Transverse colon (tissue), 4 donors: ENCODE results near the gene VNN1.

Source experiments
- EP300 ChIP-seq: sonication (generic); formaldehyde crosslinking; IDR thresholded peaks from one replicate; pipeline ENCODE4 v1.6.1; 2017; ENCODE audit warnings: antibody characterized with exemption, low read depth
- POLR2A ChIP-seq: fragments of 450-650 bp; IDR thresholded peaks from one replicate; pipeline ENCODE4 v1.6.1; 2016; ENCODE audit warnings: antibody characterized with exemption, mild to moderate bottlenecking, moderate library complexity
- POLR2AphosphoS5 ChIP-seq, 3 donors: sonication (generic); formaldehyde crosslinking; IDR thresholded peaks; one replicate each; pipeline ENCODE4 v1.6.1; 2016; ENCODE audit warnings: antibody characterized with exemption in 3 of 3
- TF ChIP-seq, protein P1 (sequence below), 5 experiments: fragments of 200-600 bp in 3 of 5; fragments of 450-650 bp in 2 of 5; sonication (generic) in 3 of 5; IDR thresholded peaks; 1 replicate in 2 of 5; 2 replicates in 3 of 5; pipeline ENCODE4 v1.5.1; 2016 to 2017; ENCODE audit warnings: antibody characterized with exemption in 5 of 5, inconsistent platforms in 3 of 5, mild to moderate bottlenecking in 2 of 5, moderate library complexity in 1 of 5

DNA sequence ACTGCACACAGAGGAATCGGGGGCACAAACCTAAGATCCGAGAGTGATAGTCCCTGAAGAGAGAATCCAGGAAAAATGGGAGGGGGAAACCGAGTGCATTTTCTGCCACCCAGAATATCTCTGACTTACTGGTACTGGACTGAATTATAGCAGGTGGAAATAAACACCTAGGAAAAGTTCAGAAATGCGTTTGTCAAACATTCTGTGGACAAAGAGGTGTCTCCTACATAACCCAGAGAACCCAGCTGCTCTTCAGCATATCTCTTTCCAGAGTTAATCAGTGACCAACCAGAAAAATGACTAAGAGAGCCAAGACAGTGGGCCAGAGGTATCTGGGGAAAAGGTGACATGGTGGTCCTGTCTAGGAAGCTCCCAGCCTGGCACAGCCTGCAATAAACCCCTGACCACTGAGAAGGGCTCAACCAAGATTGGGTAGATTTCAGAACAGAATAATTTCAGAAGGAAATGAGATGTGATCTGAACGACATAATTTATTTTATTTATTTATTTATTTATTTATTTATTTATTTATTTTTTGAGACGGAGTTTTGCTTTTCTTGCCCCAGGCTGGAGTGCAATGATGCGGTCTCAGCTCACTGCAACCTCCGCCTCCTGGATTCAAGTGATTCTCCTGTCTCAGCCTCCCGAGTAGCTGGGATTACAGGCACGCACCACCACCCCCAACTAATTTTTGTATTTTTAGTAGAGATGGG, 6.0 kb upstream of the VNN1 start:
- TF ChIP-seq, protein P1, sequence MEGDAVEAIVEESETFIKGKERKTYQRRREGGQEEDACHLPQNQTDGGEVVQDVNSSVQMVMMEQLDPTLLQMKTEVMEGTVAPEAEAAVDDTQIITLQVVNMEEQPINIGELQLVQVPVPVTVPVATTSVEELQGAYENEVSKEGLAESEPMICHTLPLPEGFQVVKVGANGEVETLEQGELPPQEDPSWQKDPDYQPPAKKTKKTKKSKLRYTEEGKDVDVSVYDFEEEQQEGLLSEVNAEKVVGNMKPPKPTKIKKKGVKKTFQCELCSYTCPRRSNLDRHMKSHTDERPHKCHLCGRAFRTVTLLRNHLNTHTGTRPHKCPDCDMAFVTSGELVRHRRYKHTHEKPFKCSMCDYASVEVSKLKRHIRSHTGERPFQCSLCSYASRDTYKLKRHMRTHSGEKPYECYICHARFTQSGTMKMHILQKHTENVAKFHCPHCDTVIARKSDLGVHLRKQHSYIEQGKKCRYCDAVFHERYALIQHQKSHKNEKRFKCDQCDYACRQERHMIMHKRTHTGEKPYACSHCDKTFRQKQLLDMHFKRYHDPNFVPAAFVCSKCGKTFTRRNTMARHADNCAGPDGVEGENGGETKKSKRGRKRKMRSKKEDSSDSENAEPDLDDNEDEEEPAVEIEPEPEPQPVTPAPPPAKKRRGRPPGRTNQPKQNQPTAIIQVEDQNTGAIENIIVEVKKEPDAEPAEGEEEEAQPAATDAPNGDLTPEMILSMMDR (IDR thresholded peaks at IDR 0.05), result no peak
- TF ChIP-seq POLR2AphosphoS5 (IDR thresholded peaks at IDR 0.05) (no peak), POLR2A (no peak), EP300 (no peak)
